Nephron progenitor cell (in vitro differentiated cells): ENCODE data around the gene PRKG2.

Source experiments
- DNase-seq: peaks from one replicate; pipeline ENCODE4 v3.0.0; 2021
- H3K27ac Mint-ChIP-seq: 2 replicates; pipeline ENCODE4 v1.8.0; 2021; ENCODE audit warnings: mild to moderate bottlenecking, moderate library complexity, mixed read lengths
- H3K27me3 Mint-ChIP-seq: 2 replicates; pipeline ENCODE4 v1.8.0; 2021; ENCODE audit warnings: mild to moderate bottlenecking, low read depth, mixed read lengths; ENCODE audit not compliant: poor library complexity
- H3K36me3 Mint-ChIP-seq: 2 replicates; pipeline ENCODE4 v1.8.0; 2021; ENCODE audit warnings: low read depth, mixed read lengths
- H3K4me1 Mint-ChIP-seq: 2 replicates; pipeline ENCODE4 v1.8.0; 2021; ENCODE audit warnings: mixed read lengths
- H3K4me3 Mint-ChIP-seq: 2 replicates; pipeline ENCODE4 v1.8.0; 2021; ENCODE audit warnings: mild to moderate bottlenecking, moderate library complexity, mixed read lengths
- H3K9me3 Mint-ChIP-seq: 2 replicates; pipeline ENCODE4 v1.8.0; 2021; ENCODE audit warnings: mild to moderate bottlenecking, moderate library complexity, mixed read lengths
- CTCF ChIP-seq: fragments of 200-600 bp; sonication (generic); IDR thresholded peaks from 2 replicates; pipeline ENCODE4 v1.5.0; 2021; ENCODE audit warnings: antibody characterized with exemption

Gene PRKG2

GRCh38 chr4:81197864-81198524, 17.0 kb downstream of the PRKG2 start:
- no peaks in the 10 kb centered on the region for H3K4me1 Mint-ChIP-seq
- H3K27me3 Mint-ChIP-seq: peaks cover 2% of the 10 kb centered on the region
- H3K9me3 Mint-ChIP-seq: no peaks in the 10 kb centered on the region
- no peak overlapping the region for H3K4me3 Mint-ChIP-seq
- H3K27ac Mint-ChIP-seq: no peak overlapping the region
- no peak for DNase-seq
- TF ChIP-seq CTCF: no peak
- no peaks in the 10 kb centered on the region for H3K36me3 Mint-ChIP-seq

GRCh38 chr4:81196126-81196650, 18.8 kb downstream of the PRKG2 start:
- Mint-ChIP-seq H3K27ac (no peak overlapping the region), H3K4me3 (no peak overlapping the region), H3K9me3 (no peaks in the 10 kb centered on the region), H3K27me3 (peaks cover 2% of the 10 kb centered on the region), H3K36me3 (no peaks in the 10 kb centered on the region), H3K4me1 (no peaks in the 10 kb centered on the region)
- TF ChIP-seq CTCF: no peak
- DNase-seq: no peak

GRCh38 chr4:81195475-81195874, 19.5 kb downstream of the PRKG2 start:
- Mint-ChIP-seq H3K36me3 (no peaks in the 10 kb centered on the region), H3K4me3 (no peak overlapping the region), H3K27me3 (peaks cover 2% of the 10 kb centered on the region), H3K9me3 (peaks cover 3% of the 10 kb centered on the region), H3K4me1 (no peaks in the 10 kb centered on the region), H3K27ac (no peak overlapping the region)
- no peak for DNase-seq
- TF ChIP-seq CTCF: no peak

GRCh38 chr4:81194286-81194685, 20.7 kb downstream of the PRKG2 start:
- H3K4me3 Mint-ChIP-seq: no peak overlapping the region
- no peaks in the 10 kb centered on the region for H3K4me1 Mint-ChIP-seq
- no peaks in the 10 kb centered on the region for H3K36me3 Mint-ChIP-seq
- H3K9me3 Mint-ChIP-seq: peaks cover 12% of the 10 kb centered on the region
- TF ChIP-seq CTCF: no peak
- H3K27me3 Mint-ChIP-seq: peaks cover 2% of the 10 kb centered on the region
- H3K27ac Mint-ChIP-seq: no peak overlapping the region
- no peak for DNase-seq

- Mint-ChIP-seq H3K27ac (no peak overlapping the region), H3K9me3 (peaks cover 8% of the 10 kb centered on the region), H3K4me3 (no peak overlapping the region), H3K36me3 (no peaks in the 10 kb centered on the region), H3K4me1 (no peaks in the 10 kb centered on the region), H3K27me3 (peaks cover under 1% of the 10 kb centered on the region)
- no peak for DNase-seq
- no peak for TF ChIP-seq CTCF
Measured at GRCh38 chr4:81180916-81181315, 34.1 kb downstream of the PRKG2 start.

- H3K4me3 Mint-ChIP-seq: no peak overlapping the region
- no peak for DNase-seq
- no peaks in the 10 kb centered on the region for H3K36me3 Mint-ChIP-seq
- no peaks in the 10 kb centered on the region for H3K4me1 Mint-ChIP-seq
- no peak overlapping the region for H3K27ac Mint-ChIP-seq
- H3K27me3 Mint-ChIP-seq: no peaks in the 10 kb centered on the region
- H3K9me3 Mint-ChIP-seq: peaks cover 8% of the 10 kb centered on the region
- TF ChIP-seq CTCF: no peak
Measured at GRCh38 chr4:81179326-81179725, 35.7 kb downstream of the PRKG2 start.
